HepG2 (cell line): ENCODE results near the gene NEURL4. TPM values are rescaled to one million over a fixed set of nuclear protein-coding genes. Genes with fewer than 3 reads are reported as not detected.

Source experiments
- E2F2 ChIP-seq: sonication (generic); formaldehyde crosslinking; IDR thresholded peaks from 2 replicates; pipeline ENCODE4 v1.4.0; 2020; ENCODE audit warnings: missing genetic modification reagents, borderline replicate concordance
- FOXP4 ChIP-seq: sonication (generic); formaldehyde crosslinking; IDR thresholded peaks from 2 replicates; pipeline ENCODE4 v1.4.0; 2020; ENCODE audit warnings: missing genetic modification reagents
- KDM5A ChIP-seq: fragments of 200-600 bp; sonication (generic); IDR thresholded peaks from 2 replicates; pipeline ENCODE4 v1.7.0; 2018; ENCODE audit warnings: antibody characterized with exemption, mild to moderate bottlenecking, low read length, borderline replicate concordance
- NFKBIZ ChIP-seq: IDR thresholded peaks from 2 replicates; pipeline ENCODE4 v1.6.1; 2018; ENCODE audit warnings: missing genetic modification reagents, missing compliant biosample characterization
- PITX1 ChIP-seq: sonication (generic); formaldehyde crosslinking; IDR thresholded peaks from 2 replicates; pipeline ENCODE4 v1.5.1; 2020; ENCODE audit warnings: mild to moderate bottlenecking, missing genetic modification reagents
- PLRG1 ChIP-seq: fragments of 450-650 bp; conservative IDR thresholded peaks from 2 replicates; pipeline ENCODE4 v1.6.1; 2016
- PRDM4 ChIP-seq: sonication (generic); formaldehyde crosslinking; IDR thresholded peaks from 2 replicates; pipeline ENCODE4 v1.9.0; 2021; ENCODE audit warnings: missing genetic modification reagents, borderline replicate concordance
- SP2 ChIP-seq: sonication (generic); formaldehyde crosslinking; IDR thresholded peaks from 2 replicates; pipeline ENCODE4 v1.5.1; 2020; ENCODE audit warnings: mild to moderate bottlenecking, missing genetic modification reagents
- TERF1 ChIP-seq: sonication (generic); formaldehyde crosslinking; IDR thresholded peaks from 2 replicates; pipeline ENCODE4 v1.8.0; 2022; ENCODE audit warnings: mild to moderate bottlenecking, missing genetic modification reagents, moderate library complexity
- THAP8 ChIP-seq: sonication (generic); formaldehyde crosslinking; IDR thresholded peaks from 2 replicates; pipeline ENCODE4 v1.5.1; 2020; ENCODE audit warnings: missing genetic modification reagents, mild to moderate bottlenecking, borderline replicate concordance
- TMF1 ChIP-seq: sonication (generic); formaldehyde crosslinking; IDR thresholded peaks from 2 replicates; pipeline ENCODE4 v1.8.1; 2022; ENCODE audit warnings: low read depth, missing genetic modification reagents
- ZBTB43 ChIP-seq: sonication (generic); formaldehyde crosslinking; conservative IDR thresholded peaks from 2 replicates; pipeline ENCODE4 v1.4.0; 2020; ENCODE audit warnings: missing genetic modification reagents
- ZFP37 ChIP-seq: sonication (generic); formaldehyde crosslinking; IDR thresholded peaks from 2 replicates; pipeline ENCODE4 v1.4.0; 2020; ENCODE audit warnings: missing genetic modification reagents, borderline replicate concordance
- ZNF138 ChIP-seq: sonication (generic); formaldehyde crosslinking; IDR thresholded peaks from 2 replicates; pipeline ENCODE4 v1.5.0; 2020; ENCODE audit warnings: mild to moderate bottlenecking, low read depth, missing genetic modification reagents
- ZNF205 ChIP-seq: IDR thresholded peaks from 2 replicates; pipeline ENCODE4 v1.6.1; 2018; ENCODE audit warnings: missing biosample characterization, missing genetic modification reagents
- ZNF230 ChIP-seq: sonication (generic); formaldehyde crosslinking; IDR thresholded peaks from 2 replicates; pipeline ENCODE4 v1.4.0; 2020; ENCODE audit warnings: mild to moderate bottlenecking, missing genetic modification reagents
- polyA plus RNA-seq, 8 experiments: library from polyadenylated mRNA; depleted of rRNA in 3 of 8; stranded (reverse) in 7 of 8; unstranded in 1 of 8; fragments of >200 nt; fragmentation: Illumina TruSeq in 4 of 8; extraction: Trizol in 4 of 8; gene quantifications; 2 replicates each; pipeline versions ENCODE4 v1.2.1 to v1.2.3, GENCODE V29; 2011 to 2016; ENCODE audit warnings: low read depth in 4 of 8, missing spikeins in 1 of 8, mixed read lengths in 1 of 8; ENCODE audit not compliant: insufficient read depth in 1 of 8
- total RNA-seq, 5 experiments: library from RNA; depleted of rRNA; stranded (reverse); fragments of >200 nt; fragmentation: Illumina TruSeq; extraction: Trizol; gene quantifications; 2 replicates each; pipeline ENCODE4 v1.2.3, GENCODE V29; 2016; ENCODE audit warnings: low read depth in 1 of 5

The NEURL4 gene
- total and polyA plus RNA-seq, 2 of the 13 experiments (the other 11 are each of a cell fraction or from before 2014, with no cell fraction given): 14.8 to 15.7 TPM

- TF ChIP-seq PRDM4 (CRISPR knock-in tag) (no peak), ZNF230 (CRISPR knock-in tag) (no peak), FOXP4 (0 out of 2 replicates have a peak, but pooled peaks have one; percentile 27), ZFP37 (CRISPR knock-in tag) (no peak), TERF1 (CRISPR knock-in tag) (no peak), SP2 (CRISPR knock-in tag) (no peak), TMF1 (CRISPR knock-in tag) (no peak), E2F2 (CRISPR knock-in tag) (no peak), ZBTB43 (CRISPR knock-in tag) (no peak), ZNF205 (CRISPR knock-in tag) (no peak), THAP8 (CRISPR knock-in tag) (no peak), ZNF138 (CRISPR knock-in tag) (no peak), NFKBIZ (CRISPR knock-in tag) (no peak), PLRG1 (no peak), KDM5A (no peak), PITX1 (CRISPR knock-in tag) (no peak)
Measured at GRCh38 chr17:7281953-7282751, 47.0 kb downstream of the NEURL4 start (continued).
